Suprapubic skin (tissue), 4 donors: ENCODE results near the gene ST7L.

Experiments used
- EP300 ChIP-seq: sonication (generic); formaldehyde crosslinking; IDR thresholded peaks from one replicate; pipeline ENCODE4 v1.6.1; 2017; ENCODE audit warnings: antibody characterized with exemption
- POLR2AphosphoS5 ChIP-seq, 3 donors: sonication (generic); formaldehyde crosslinking; IDR thresholded peaks; one replicate each; pipeline ENCODE4 v1.6.1; 2017; ENCODE audit warnings: antibody characterized with exemption in 3 of 3
- TF ChIP-seq, protein P1 (sequence below), 2 donors: fragments of 200-600 bp in 1 of 2; fragments of 450-650 bp in 1 of 2; sonication (generic) in 1 of 2; IDR thresholded peaks; one replicate each; pipeline ENCODE4 v1.5.1; 2016 to 2019; ENCODE audit warnings: antibody characterized with exemption in 2 of 2, mild to moderate bottlenecking in 1 of 2, moderate library complexity in 1 of 2

DNA sequence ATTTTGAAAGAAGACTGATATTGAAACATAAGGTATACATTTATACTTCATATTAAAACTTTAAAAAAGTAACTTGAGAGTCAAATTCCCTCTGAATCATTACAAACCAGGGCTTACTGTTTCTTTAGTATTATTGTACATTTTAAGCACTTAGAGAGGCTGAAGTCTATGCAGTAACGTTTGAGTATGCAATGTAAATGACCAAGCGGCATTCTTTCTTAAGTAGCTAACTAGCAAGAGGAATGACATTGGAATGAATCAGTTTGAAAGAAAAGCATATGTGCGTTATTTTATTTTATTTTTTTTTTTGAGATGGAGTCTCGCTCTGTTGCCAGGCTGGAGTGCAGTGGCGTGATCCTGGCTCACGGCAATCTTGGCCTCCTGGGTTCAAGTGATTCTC is 85.9 kb downstream of the ST7L start:
- TF ChIP-seq, protein P1, sequence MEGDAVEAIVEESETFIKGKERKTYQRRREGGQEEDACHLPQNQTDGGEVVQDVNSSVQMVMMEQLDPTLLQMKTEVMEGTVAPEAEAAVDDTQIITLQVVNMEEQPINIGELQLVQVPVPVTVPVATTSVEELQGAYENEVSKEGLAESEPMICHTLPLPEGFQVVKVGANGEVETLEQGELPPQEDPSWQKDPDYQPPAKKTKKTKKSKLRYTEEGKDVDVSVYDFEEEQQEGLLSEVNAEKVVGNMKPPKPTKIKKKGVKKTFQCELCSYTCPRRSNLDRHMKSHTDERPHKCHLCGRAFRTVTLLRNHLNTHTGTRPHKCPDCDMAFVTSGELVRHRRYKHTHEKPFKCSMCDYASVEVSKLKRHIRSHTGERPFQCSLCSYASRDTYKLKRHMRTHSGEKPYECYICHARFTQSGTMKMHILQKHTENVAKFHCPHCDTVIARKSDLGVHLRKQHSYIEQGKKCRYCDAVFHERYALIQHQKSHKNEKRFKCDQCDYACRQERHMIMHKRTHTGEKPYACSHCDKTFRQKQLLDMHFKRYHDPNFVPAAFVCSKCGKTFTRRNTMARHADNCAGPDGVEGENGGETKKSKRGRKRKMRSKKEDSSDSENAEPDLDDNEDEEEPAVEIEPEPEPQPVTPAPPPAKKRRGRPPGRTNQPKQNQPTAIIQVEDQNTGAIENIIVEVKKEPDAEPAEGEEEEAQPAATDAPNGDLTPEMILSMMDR (IDR thresholded peaks at IDR 0.05) = no peak
- TF ChIP-seq EP300 = no peak
- no peak for TF ChIP-seq POLR2AphosphoS5 (IDR thresholded peaks at IDR 0.05)
